OCI-LY3 (cell line): Measurements from ENCODE around the gene VSTM5.

Source experiments
- H2AFZ ChIP-seq: fragments of 200-600, 300-600 bp; shearing (Covaris generic); 2 replicates; pipeline ENCODE4 v1.6.0; 2014; ENCODE audit warnings: antibody characterized with exemption, low read depth, low read length
- H3K27ac ChIP-seq: fragments of 200-600, 300-600 bp; sonication (generic); 2 replicates; pipeline ENCODE4 v1.5.1; 2014; ENCODE audit warnings: mild to moderate bottlenecking, low read length, moderate library complexity, mixed read lengths
- H3K27me3 ChIP-seq: fragments of 200-600, 300-600 bp; sonication (generic); 2 replicates; pipeline ENCODE4 v1.6.1; 2014; ENCODE audit warnings: low read depth, low read length, mixed read lengths
- H3K36me3 ChIP-seq: fragments of 200-600, 300-600 bp; sonication (generic); replicated peaks from 2 replicates; pipeline ENCODE3; 2014; ENCODE audit warnings: low read depth, low read length, mixed read lengths
- H3K4me1 ChIP-seq: fragments of 300-600, 200-600 bp; sonication (generic); 2 replicates; pipeline ENCODE4 v1.6.1; 2014; ENCODE audit warnings: low read length, mixed read lengths
- H3K4me2 ChIP-seq: fragments of 200-600, 300-600 bp; sonication (generic); 2 replicates; pipeline ENCODE4 v1.6.1; 2014; ENCODE audit warnings: low read length, mixed read lengths
- H3K4me3 ChIP-seq: fragments of 300-600, 200-600 bp; sonication (generic); 2 replicates; pipeline ENCODE4 v1.5.1; 2014; ENCODE audit warnings: antibody characterized with exemption, mild to moderate bottlenecking, low read length, moderate library complexity
- H3K79me2 ChIP-seq: fragments of 300-600, 200-600 bp; shearing (Covaris generic); 2 replicates; pipeline ENCODE4 v1.6.1; 2014; ENCODE audit warnings: mild to moderate bottlenecking, low read length, mixed read lengths
- H3K9ac ChIP-seq: fragments of 300-600, 200-600 bp; shearing (Covaris generic); 2 replicates; pipeline ENCODE4 v1.6.0; 2014; ENCODE audit warnings: mild to moderate bottlenecking, low read length, moderate library complexity
- H3K9me3 ChIP-seq: fragments of 200-600, 300-600 bp; shearing (Covaris generic); 2 replicates; pipeline ENCODE4 v1.6.1; 2014; ENCODE audit warnings: low read length, mixed read lengths; ENCODE audit not compliant: insufficient read depth
- H4K20me1 ChIP-seq: fragments of 200-600, 300-600 bp; sonication (generic); 2 replicates; pipeline ENCODE4 v1.6.1; 2016; ENCODE audit warnings: low read length, mixed read lengths; ENCODE audit not compliant: insufficient read depth
- EZH2phosphoT487 ChIP-seq: fragments of 200-600 bp; shearing (Covaris generic); IDR thresholded peaks from 2 replicates; pipeline ENCODE4 v1.6.1; 2018; ENCODE audit warnings: antibody characterized with exemption, mixed run types, low read depth
- TF ChIP-seq, protein P1 (sequence below): fragments of 200-600, 300-600 bp; sonication (generic); IDR thresholded peaks from 2 replicates; pipeline ENCODE4 v1.5.1; 2014; ENCODE audit warnings: antibody characterized with exemption, low read length, low read depth

The VSTM5 gene

DNA sequence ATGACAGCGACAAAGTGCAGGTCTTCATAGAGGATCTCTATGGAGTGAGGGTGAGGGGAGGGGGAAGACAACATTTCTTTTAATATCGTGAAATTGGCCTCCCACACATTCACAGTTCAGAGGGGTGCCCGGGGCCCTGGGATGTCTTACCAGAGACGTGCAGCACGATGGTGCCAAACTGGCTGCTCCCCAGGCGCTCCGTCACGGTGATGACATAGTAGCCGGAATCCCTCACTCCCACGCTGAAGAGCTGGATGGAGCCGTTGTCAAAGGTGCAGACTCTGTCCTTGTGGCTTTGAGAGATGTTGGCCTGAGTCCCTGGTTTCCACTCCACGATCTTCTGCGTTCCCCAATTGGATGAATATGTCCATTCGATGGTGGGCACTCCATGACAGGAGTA, 29.6 kb downstream of the VSTM5 start:
- H2AFZ ChIP-seq = no peak overlapping the region
- no peak overlapping the region for H3K9ac ChIP-seq
- TF ChIP-seq, protein P1, sequence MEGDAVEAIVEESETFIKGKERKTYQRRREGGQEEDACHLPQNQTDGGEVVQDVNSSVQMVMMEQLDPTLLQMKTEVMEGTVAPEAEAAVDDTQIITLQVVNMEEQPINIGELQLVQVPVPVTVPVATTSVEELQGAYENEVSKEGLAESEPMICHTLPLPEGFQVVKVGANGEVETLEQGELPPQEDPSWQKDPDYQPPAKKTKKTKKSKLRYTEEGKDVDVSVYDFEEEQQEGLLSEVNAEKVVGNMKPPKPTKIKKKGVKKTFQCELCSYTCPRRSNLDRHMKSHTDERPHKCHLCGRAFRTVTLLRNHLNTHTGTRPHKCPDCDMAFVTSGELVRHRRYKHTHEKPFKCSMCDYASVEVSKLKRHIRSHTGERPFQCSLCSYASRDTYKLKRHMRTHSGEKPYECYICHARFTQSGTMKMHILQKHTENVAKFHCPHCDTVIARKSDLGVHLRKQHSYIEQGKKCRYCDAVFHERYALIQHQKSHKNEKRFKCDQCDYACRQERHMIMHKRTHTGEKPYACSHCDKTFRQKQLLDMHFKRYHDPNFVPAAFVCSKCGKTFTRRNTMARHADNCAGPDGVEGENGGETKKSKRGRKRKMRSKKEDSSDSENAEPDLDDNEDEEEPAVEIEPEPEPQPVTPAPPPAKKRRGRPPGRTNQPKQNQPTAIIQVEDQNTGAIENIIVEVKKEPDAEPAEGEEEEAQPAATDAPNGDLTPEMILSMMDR = no peak
- no peak for TF ChIP-seq EZH2phosphoT487
- H3K4me3 ChIP-seq = no peak overlapping the region
- H3K79me2 ChIP-seq = no peaks in the 10 kb centered on the region
- H3K4me2 ChIP-seq = no peak overlapping the region
- peaks cover 16% of the 10 kb centered on the region for H3K36me3 ChIP-seq
- no peaks in the 10 kb centered on the region for H3K9me3 ChIP-seq
- H3K4me1 ChIP-seq = no peaks in the 10 kb centered on the region
- H4K20me1 ChIP-seq = no peaks in the 10 kb centered on the region
- no peak overlapping the region for H3K27ac ChIP-seq
- no peaks in the 10 kb centered on the region for H3K27me3 ChIP-seq

- Histone ChIP-seq H4K20me1 (no peaks in the 10 kb centered on the region), H2AFZ (no peak overlapping the region), H3K36me3 (peaks cover 20% of the 10 kb centered on the region), H3K4me3 (no peak overlapping the region), H3K79me2 (no peaks in the 10 kb centered on the region), H3K27ac (no peak overlapping the region), H3K9me3 (no peaks in the 10 kb centered on the region), H3K27me3 (no peaks in the 10 kb centered on the region), H3K4me1 (no peaks in the 10 kb centered on the region), H3K4me2 (no peak overlapping the region), H3K9ac (no peak overlapping the region)
- TF ChIP-seq EZH2phosphoT487 = no peak
- TF ChIP-seq, protein P1 = no peak
These were observed 30.3 kb downstream of the VSTM5 start for GRCh38 chr11:93819966-93820695.

GRCh38 chr11:93817426-93818348, 32.7 kb downstream of the VSTM5 start:
- Histone ChIP-seq H3K79me2 (no peaks in the 10 kb centered on the region), H3K27me3 (no peaks in the 10 kb centered on the region), H3K4me3 (no peak overlapping the region), H3K27ac (no peak overlapping the region), H3K4me2 (no peak overlapping the region), H4K20me1 (no peaks in the 10 kb centered on the region), H3K4me1 (no peaks in the 10 kb centered on the region), H2AFZ (no peak overlapping the region), H3K9ac (no peak overlapping the region), H3K9me3 (no peaks in the 10 kb centered on the region), H3K36me3 (peaks cover 41% of the 10 kb centered on the region)
- no peak for TF ChIP-seq EZH2phosphoT487

- H3K4me3 ChIP-seq = no peak overlapping the region
- H3K36me3 ChIP-seq = peaks cover 61% of the 10 kb centered on the region
- H3K27ac ChIP-seq = no peak overlapping the region
- H4K20me1 ChIP-seq = no peaks in the 10 kb centered on the region
- H3K79me2 ChIP-seq = no peaks in the 10 kb centered on the region
- H3K4me2 ChIP-seq = no peak overlapping the region
- H2AFZ ChIP-seq = no peak overlapping the region
- H3K9ac ChIP-seq = no peak overlapping the region
- no peaks in the 10 kb centered on the region for H3K27me3 ChIP-seq
- TF ChIP-seq, protein P1 = no peak
- no peak for TF ChIP-seq EZH2phosphoT487
- no peaks in the 10 kb centered on the region for H3K9me3 ChIP-seq
- H3K4me1 ChIP-seq = no peaks in the 10 kb centered on the region
These were observed 35.3 kb downstream of the VSTM5 start for GRCh38 chr11:93814966-93815633.
